Measurements from ENCODE around the gene ARHGAP8.

- TF ChIP-seq EZH2phosphoT487 (IDR thresholded peaks at IDR 0.05; ENCODE audit: borderline replicate concordance, low read depth, low read length) (no peak), CTCF (conservative IDR thresholded peaks at IDR 0.05; ENCODE audit: low read length) (no peak)
Observed at GRCh38 chr22:44765571-44766285, 13.4 kb downstream of the ARHGAP8 start.
